Neural cell (in vitro differentiated cells): Measurements from ENCODE around the gene MAGI1.

Experiments used
- EP300 ChIP-seq: fragments of 450-650 bp; conservative IDR thresholded peaks from 2 replicates; pipeline ENCODE4 v1.6.1; 2014; ENCODE audit warnings: antibody characterized with exemption, mild to moderate bottlenecking, moderate library complexity; ENCODE audit not compliant: poor library complexity, severe bottlenecking
- EZH2 ChIP-seq: fragments of 200-600, 300-800 bp; shearing (Covaris generic), sonication (generic); IDR thresholded peaks from 2 replicates; pipeline ENCODE4 v1.6.1; 2014; ENCODE audit warnings: antibody characterized with exemption, low read length, borderline replicate concordance, mild to moderate bottlenecking; ENCODE audit not compliant: insufficient read depth, poor library complexity, severe bottlenecking
- TAF1 ChIP-seq: IDR thresholded peaks from 2 replicates; pipeline ENCODE4 v1.6.1; 2012; ENCODE audit warnings: low read depth
- TF ChIP-seq, protein P1 (sequence below): fragments of 450-650 bp; IDR thresholded peaks from 2 replicates; pipeline ENCODE4 v1.5.1; 2014; ENCODE audit warnings: antibody characterized with exemption, mild to moderate bottlenecking, moderate library complexity; ENCODE audit not compliant: poor library complexity, severe bottlenecking

DNA sequence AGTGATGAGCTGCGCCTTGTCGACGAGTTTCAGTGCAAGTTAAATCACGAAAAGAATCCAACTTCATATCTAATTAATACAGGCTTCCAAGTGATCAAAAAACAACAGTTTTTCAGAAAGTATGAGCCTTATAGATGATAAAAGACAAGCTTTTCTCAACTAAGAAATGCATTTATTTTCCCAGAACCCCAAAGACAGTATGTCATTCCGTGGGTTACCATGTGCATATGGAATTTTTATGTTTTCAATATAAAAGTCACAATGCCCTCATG is 442.8 kb downstream of the MAGI1 start:
- TF ChIP-seq, protein P1, sequence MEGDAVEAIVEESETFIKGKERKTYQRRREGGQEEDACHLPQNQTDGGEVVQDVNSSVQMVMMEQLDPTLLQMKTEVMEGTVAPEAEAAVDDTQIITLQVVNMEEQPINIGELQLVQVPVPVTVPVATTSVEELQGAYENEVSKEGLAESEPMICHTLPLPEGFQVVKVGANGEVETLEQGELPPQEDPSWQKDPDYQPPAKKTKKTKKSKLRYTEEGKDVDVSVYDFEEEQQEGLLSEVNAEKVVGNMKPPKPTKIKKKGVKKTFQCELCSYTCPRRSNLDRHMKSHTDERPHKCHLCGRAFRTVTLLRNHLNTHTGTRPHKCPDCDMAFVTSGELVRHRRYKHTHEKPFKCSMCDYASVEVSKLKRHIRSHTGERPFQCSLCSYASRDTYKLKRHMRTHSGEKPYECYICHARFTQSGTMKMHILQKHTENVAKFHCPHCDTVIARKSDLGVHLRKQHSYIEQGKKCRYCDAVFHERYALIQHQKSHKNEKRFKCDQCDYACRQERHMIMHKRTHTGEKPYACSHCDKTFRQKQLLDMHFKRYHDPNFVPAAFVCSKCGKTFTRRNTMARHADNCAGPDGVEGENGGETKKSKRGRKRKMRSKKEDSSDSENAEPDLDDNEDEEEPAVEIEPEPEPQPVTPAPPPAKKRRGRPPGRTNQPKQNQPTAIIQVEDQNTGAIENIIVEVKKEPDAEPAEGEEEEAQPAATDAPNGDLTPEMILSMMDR: no peak
- no peak for TF ChIP-seq TAF1
- TF ChIP-seq EZH2: no peak
- no peak for TF ChIP-seq EP300
